ENCODE data around the gene WWC1. TPM values are rescaled to one million over a fixed set of nuclear protein-coding genes. Genes with fewer than 3 reads are reported as not detected.

The WWC1 gene
- total RNA-seq, 3 donors from 2014 or later: 14.7 to 37.0 (median 17.2) TPM

GRCh38 chr5:168420461-168420860 is 129.0 kb downstream of the WWC1 start:
- DNase-seq: no peak
- Histone ChIP-seq H3K36me3 (ENCODE audit: low read depth) (no peaks in the 10 kb centered on the region), H3K4me1 (ENCODE audit: low read depth) (no peaks in the 10 kb centered on the region), H3K4me3 (no peak overlapping the region), H3K9me3 (no peaks in the 10 kb centered on the region)
- intact Hi-C loops (cut with DNase I, micrococcal nuclease): no loop called here
- no peak for ATAC-seq
- no peak for TF ChIP-seq CTCF (IDR thresholded peaks at IDR 0.05)

GRCh38 chr5:168422431-168422830 is 131.0 kb downstream of the WWC1 start:
- intact Hi-C loops (cut with DNase I, micrococcal nuclease): no loop called here
- no peaks in the 10 kb centered on the region for H3K9me3 ChIP-seq
- peak; percentile 65 for ATAC-seq
- no peaks in the 10 kb centered on the region for H3K36me3 ChIP-seq (ENCODE audit: low read depth)
- DNase-seq: peak in 1 of 3 donors; percentile 8
- TF ChIP-seq CTCF (IDR thresholded peaks at IDR 0.05): no peak
- no peaks in the 10 kb centered on the region for H3K4me1 ChIP-seq (ENCODE audit: low read depth)
- H3K4me3 ChIP-seq: no peak overlapping the region

GRCh38 chr5:168423478-168423877 is 132.0 kb downstream of the WWC1 start:
- Histone ChIP-seq H3K4me3 (no peak overlapping the region), H3K9me3 (no peaks in the 10 kb centered on the region), H3K36me3 (ENCODE audit: low read depth) (no peaks in the 10 kb centered on the region), H3K4me1 (ENCODE audit: low read depth) (no peaks in the 10 kb centered on the region)
- ATAC-seq: no peak
- no peak for TF ChIP-seq CTCF (IDR thresholded peaks at IDR 0.05)
- DNase-seq: no peak
- intact Hi-C loops (cut with DNase I, micrococcal nuclease): no loop called here

GRCh38 chr5:168423971-168424370 is 132.5 kb downstream of the WWC1 start:
- no peaks in the 10 kb centered on the region for H3K36me3 ChIP-seq (ENCODE audit: low read depth)
- DNase-seq: no peak
- no peak overlapping the region for H3K4me3 ChIP-seq
- H3K4me1 ChIP-seq (ENCODE audit: low read depth): no peaks in the 10 kb centered on the region
- intact Hi-C loops (cut with DNase I, micrococcal nuclease): no loop called here
- no peak for ATAC-seq
- no peaks in the 10 kb centered on the region for H3K9me3 ChIP-seq
- TF ChIP-seq CTCF (IDR thresholded peaks at IDR 0.05): no peak

- Histone ChIP-seq H3K4me3 (no peak overlapping the region), H3K9me3 (no peaks in the 10 kb centered on the region), H3K4me1 (ENCODE audit: low read depth) (peaks cover 1% of the 10 kb centered on the region), H3K36me3 (ENCODE audit: low read depth) (no peaks in the 10 kb centered on the region)
- DNase-seq (no peak), ATAC-seq (no peak)
- no peak for TF ChIP-seq CTCF (IDR thresholded peaks at IDR 0.05)
- intact Hi-C loops (cut with DNase I, micrococcal nuclease): no loop called here
These were observed 133.3 kb downstream of the WWC1 start for GRCh38 chr5:168424594-168425323.
